Activated T-cell treated with anti-CD3 and anti-CD28 coated beads, Interleukin-2, amount 50 U/mL, for 4 hours (primary cell): Measurements from ENCODE around the gene KIF1C. TPM values are rescaled to one million over a fixed set of nuclear protein-coding genes. Genes with fewer than 3 reads are reported as not detected.
A peak's percentile ranks its signal among the peaks of the same experiment; 100 is the strongest.

Experiments used
- ATAC-seq, 2 donors: fragments of 200-7000 bp; cut with Tn5 transposase; one replicate each; pipeline ENCODE4 v1.10.0; 2021
- DNase-seq: peaks from one replicate; pipeline ENCODE4 v3.0.0-alpha.2; 2020
- H3K27me3 Mint-ChIP-seq: one replicate; pipeline ENCODE4 v1.8.0; 2021; ENCODE audit warnings: low read depth, mixed read lengths
- H3K36me3 Mint-ChIP-seq: one replicate; pipeline ENCODE4 v1.8.0; 2022; ENCODE audit warnings: mixed read lengths; ENCODE audit not compliant: insufficient read depth
- H3K4me1 Mint-ChIP-seq: one replicate; pipeline ENCODE4 v1.8.0; 2021; ENCODE audit warnings: low read depth, mixed read lengths
- H3K4me3 Mint-ChIP-seq: one replicate; pipeline ENCODE4 v1.8.0; 2021; ENCODE audit warnings: mild to moderate bottlenecking, moderate library complexity, mixed read lengths
- H3K9me3 Mint-ChIP-seq: one replicate; pipeline ENCODE4 v1.8.0; 2021; ENCODE audit warnings: mixed read lengths
- total RNA-seq, 3 donors: library from RNA; stranded (reverse); gene quantifications; one replicate each; pipeline ENCODE4 v1.2.1, GENCODE V29; 2021

The KIF1C gene
- total RNA-seq, 3 donors from 2014 or later = 42.7 to 49.9 (median 49.4) TPM

DNA sequence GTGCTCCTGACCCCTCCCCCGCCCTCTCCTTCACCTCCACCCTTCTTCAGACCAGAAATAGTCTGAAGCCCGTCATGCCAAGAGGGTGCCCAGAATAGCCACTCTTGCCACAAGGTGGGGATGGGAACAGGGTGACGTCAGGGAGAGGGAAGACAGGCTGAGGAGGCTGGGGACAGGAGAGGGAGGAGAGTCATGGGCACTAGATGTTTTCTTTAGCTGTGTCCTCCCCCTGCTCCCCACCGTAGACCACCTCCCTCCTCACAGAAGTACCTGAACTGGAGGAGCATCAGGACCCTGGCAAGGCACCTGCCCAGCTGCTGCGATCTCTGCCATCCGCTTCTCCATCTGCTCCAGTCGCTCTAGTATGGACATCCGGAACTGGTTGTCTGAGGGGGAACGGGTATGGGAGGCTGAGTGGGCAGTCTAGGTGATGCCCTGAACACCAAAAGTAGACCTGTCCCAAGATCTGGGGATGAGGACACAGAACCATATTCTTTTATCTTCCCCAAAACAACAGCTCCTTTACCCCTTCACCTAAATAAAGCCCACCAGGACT is 23.6 kb upstream of the KIF1C start:
- DNase-seq (no peak), ATAC-seq (no peak)
- H3K9me3 Mint-ChIP-seq = no peaks in the 10 kb centered on the region
- peaks cover 21% of the 10 kb centered on the region for H3K4me1 Mint-ChIP-seq
- no peak overlapping the region for H3K4me3 Mint-ChIP-seq
- no peaks in the 10 kb centered on the region for H3K27me3 Mint-ChIP-seq
- peaks cover 43% of the 10 kb centered on the region for H3K36me3 Mint-ChIP-seq

DNA sequence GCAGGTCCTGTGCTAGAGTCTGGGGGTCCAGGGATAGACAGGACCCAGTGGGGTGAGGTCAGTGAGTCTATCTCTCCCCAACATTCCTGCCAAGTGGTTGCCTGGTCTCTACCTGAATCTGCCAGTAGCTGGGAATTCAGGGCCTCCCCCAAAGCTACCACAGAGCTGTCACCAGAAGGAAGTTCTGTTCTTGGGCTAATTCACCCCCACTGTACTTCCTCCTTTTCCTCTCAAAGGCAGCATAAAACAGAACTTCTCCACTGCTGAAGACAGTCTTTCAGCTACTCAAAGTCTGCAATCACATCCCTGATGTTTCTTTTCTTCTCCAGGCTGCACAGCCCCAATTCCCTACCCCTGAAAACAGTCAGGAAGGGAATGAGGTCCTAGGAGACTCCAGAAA is 19.0 kb upstream of the KIF1C start:
- peaks cover 42% of the 10 kb centered on the region for H3K36me3 Mint-ChIP-seq
- no peaks in the 10 kb centered on the region for H3K9me3 Mint-ChIP-seq
- ATAC-seq = no peak
- peaks cover 16% of the 10 kb centered on the region for H3K4me1 Mint-ChIP-seq
- DNase-seq = no peak
- no peaks in the 10 kb centered on the region for H3K27me3 Mint-ChIP-seq
- H3K4me3 Mint-ChIP-seq = no peak overlapping the region

DNA sequence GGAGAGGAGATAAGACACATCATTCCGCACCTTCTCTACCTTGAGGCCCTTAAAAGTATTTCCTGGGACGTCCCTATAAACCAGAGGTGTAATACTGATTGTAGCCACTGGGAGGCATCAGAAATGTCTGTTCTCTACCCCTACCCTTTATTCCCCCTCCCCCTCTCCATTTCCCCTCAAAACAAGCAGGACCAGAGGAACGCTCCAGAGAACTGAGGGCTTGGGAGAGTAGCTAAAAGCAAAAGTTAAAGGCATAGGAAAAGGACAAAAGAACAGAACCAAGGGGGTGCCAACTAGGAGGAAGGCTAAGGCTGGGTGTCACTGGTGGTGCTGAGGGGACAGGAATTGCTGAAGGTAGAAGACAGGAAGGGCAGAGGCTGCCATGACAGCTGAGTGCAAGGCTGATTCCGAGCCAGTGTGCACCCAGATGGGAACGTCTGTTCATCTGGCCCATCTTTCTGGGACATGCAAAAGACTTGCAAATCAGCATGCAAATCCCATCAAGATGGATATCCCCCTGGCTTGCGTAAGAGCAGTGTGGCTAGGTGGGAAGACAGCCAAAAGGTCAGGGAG is 17.0 kb upstream of the KIF1C start:
- ATAC-seq (peak; percentile 77 to 88), DNase-seq (no peak)
- Mint-ChIP-seq H3K27me3 (no peaks in the 10 kb centered on the region), H3K4me3 (no peak overlapping the region), H3K4me1 (peaks cover 18% of the 10 kb centered on the region), H3K36me3 (peaks cover 24% of the 10 kb centered on the region), H3K9me3 (no peaks in the 10 kb centered on the region)

DNA sequence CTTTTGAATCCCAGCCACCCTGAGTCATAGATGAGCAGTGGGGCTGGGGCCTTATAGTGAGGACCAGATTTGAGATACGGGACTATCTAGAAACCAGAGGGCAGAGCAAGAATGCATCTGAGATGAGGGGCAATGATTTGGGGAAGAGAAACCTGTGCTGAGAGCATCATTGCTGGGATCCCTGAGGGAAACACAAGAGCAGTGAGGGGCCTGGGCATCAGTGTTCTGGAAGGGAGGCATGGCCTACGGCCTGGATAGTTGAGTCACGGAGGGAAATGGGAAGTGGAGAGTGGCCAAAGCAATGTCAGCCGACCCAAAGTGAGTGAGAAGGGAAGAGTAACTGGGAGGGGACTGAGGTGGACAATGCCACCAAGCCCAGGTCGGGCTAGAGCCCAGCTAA is 15.4 kb upstream of the KIF1C start:
- H3K4me1 Mint-ChIP-seq = peaks cover 27% of the 10 kb centered on the region
- H3K27me3 Mint-ChIP-seq = no peaks in the 10 kb centered on the region
- ATAC-seq (no peak), DNase-seq (no peak)
- no peak overlapping the region for H3K4me3 Mint-ChIP-seq
- H3K36me3 Mint-ChIP-seq = peaks cover 24% of the 10 kb centered on the region
- no peaks in the 10 kb centered on the region for H3K9me3 Mint-ChIP-seq

DNA sequence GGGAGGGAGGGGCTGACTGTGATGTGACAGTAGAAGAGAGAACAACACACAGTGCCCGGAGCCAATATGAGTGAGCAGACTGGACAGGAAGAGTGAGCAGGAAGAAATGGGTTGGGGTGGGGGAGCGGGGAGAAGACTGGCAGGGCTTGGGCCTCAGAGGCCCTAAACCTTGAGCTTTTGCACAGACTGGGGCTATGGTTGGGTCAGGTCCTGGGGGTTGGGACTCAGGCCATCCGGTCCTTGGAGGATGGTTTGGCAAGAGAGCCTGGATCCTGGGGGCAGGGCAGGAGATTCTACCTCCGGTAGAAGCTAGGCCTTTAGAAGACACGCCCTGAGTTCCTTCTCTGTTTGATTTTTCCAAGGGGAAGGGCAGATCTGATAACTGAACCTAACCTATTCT is 11.3 kb upstream of the KIF1C start:
- DNase-seq (no peak), ATAC-seq (no peak)
- no peaks in the 10 kb centered on the region for H3K27me3 Mint-ChIP-seq
- peaks cover 40% of the 10 kb centered on the region for H3K4me1 Mint-ChIP-seq
- no peaks in the 10 kb centered on the region for H3K9me3 Mint-ChIP-seq
- peaks cover 3% of the 10 kb centered on the region for H3K36me3 Mint-ChIP-seq
- peak overlapping the region; percentile 92 for H3K4me3 Mint-ChIP-seq

DNA sequence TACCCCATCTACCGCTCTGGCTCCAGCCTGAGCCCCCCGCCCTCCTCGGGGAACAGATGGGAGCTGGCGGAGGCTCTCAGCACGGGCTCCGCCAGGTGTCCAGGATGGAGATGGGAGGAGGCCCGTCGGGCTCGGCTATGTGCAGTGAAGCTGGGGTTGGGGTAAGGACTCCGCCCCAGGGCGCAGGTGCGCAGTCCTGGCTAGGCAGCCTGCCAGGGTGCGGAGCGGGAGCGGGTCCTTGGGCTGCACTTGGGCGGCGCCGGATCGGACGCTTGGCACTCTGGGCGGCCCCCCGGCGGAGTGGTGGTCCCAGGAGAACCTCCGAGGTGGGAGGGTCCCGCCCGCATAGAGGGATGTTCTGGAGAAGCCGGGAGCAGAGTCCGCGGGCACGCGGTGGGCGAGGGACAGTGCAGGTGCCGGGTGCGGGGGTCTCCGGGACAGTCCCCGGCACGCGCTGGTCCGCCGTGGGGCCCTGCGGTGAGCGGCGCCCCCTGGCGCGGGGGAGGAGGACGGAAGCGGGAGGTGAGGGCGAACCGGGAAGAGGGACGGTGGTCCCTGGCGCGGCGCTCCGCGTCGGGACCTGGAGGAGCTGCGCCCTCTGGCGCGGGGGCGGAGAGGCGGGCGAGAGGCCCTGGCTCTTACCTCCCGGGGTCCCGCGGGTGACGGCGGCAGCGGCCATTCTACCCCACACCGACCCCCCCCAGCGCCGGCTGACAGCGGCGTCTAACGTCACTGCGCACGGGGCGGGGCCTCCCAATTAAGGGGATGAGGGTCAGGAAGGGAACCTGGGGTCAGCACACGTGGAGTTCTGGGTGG is 10.6 kb upstream of the KIF1C start, which contains the start of gene CAMTA2:
Gene CAMTA2, minus strand, starts transcription at position 725 of the 816 bp plus-strand sequence. CDS start 1,453 bp downstream, outside the sequence.
- Mint-ChIP-seq H3K4me1 (peaks cover 39% of the 10 kb centered on the region), H3K36me3 (peaks cover 7% of the 10 kb centered on the region), H3K9me3 (no peaks in the 10 kb centered on the region), H3K4me3 (peak within 1 kb of the TSS; percentile 92), H3K27me3 (no peaks in the 10 kb centered on the region)
- DNase-seq = peak; percentile 85
- peak; percentile 93 for ATAC-seq

DNA sequence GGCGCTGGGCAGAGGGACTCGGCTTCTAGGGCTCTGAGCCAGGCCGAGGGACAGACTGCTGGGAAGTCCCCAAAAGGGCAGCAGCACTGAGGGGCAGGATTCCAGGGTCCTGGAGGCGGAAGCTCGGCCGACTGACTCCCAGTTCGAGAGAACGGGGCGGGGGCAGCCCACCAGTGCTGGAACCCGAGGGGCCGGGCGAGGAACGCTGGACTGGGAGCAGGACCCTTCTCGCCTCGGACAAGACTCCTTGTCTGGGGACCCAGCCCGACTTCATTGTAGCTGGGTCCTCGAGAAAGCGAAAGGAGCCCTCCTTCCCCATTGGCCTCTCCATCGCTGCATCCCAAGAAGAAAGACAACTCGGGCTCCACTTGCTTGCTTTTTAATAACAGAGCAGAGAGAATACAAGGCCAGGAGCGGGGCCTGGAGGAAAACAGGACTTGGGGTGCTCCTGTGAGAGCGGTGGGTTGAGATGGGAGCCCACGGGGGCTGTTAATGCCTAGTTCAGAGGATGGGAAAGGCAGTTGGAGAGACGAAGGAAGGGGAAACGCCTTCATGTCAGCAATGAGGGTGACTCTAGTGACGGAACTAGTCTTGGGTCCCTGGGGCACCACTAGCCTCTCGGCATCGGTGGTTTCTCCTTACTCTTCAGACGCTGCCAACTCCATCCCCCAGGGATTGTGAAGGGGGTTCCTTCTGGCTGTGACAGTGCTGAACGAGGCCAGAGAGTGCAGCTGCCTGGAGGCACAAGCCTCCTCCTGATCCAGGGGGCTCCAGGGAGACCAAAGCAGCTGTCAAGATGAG is 9.8 kb upstream of the KIF1C start:
- peak; percentile 21 for DNase-seq
- H3K27me3 Mint-ChIP-seq = no peaks in the 10 kb centered on the region
- H3K4me3 Mint-ChIP-seq = peak overlapping the region; percentile 92
- H3K36me3 Mint-ChIP-seq = peaks cover 4% of the 10 kb centered on the region
- no peaks in the 10 kb centered on the region for H3K9me3 Mint-ChIP-seq
- peak; percentile 18 to 19 for ATAC-seq
- peaks cover 39% of the 10 kb centered on the region for H3K4me1 Mint-ChIP-seq

DNA sequence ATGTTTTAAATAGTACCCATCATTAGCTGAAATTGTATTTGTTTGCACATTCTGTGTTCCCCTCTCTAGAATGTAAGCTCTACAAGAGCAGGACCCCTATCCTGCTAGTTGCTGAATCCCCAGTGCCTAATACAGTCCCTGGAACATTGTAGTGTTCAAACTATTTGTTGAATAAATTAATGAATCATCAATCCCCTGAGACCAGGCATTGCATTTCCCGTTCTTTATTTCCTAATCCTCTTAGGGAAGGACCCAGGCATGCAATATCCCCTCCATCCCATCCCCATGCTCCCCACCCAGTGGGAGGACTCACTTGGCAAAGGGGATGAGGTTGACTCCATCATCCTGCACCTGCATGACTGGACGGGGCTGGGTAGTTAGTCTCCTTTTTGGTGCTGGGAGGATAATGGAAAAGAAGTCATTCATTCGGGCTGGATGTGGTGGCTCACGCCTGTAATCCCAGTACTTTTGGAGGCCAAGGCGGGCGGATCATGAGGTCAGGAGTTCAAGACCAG is 3.6 kb upstream of the KIF1C start:
- no peaks in the 10 kb centered on the region for H3K27me3 Mint-ChIP-seq
- no peak for DNase-seq
- no peak for ATAC-seq
- H3K9me3 Mint-ChIP-seq = no peaks in the 10 kb centered on the region
- H3K4me1 Mint-ChIP-seq = peaks cover 27% of the 10 kb centered on the region
- H3K4me3 Mint-ChIP-seq = no peak overlapping the region
- peaks cover 4% of the 10 kb centered on the region for H3K36me3 Mint-ChIP-seq

DNA sequence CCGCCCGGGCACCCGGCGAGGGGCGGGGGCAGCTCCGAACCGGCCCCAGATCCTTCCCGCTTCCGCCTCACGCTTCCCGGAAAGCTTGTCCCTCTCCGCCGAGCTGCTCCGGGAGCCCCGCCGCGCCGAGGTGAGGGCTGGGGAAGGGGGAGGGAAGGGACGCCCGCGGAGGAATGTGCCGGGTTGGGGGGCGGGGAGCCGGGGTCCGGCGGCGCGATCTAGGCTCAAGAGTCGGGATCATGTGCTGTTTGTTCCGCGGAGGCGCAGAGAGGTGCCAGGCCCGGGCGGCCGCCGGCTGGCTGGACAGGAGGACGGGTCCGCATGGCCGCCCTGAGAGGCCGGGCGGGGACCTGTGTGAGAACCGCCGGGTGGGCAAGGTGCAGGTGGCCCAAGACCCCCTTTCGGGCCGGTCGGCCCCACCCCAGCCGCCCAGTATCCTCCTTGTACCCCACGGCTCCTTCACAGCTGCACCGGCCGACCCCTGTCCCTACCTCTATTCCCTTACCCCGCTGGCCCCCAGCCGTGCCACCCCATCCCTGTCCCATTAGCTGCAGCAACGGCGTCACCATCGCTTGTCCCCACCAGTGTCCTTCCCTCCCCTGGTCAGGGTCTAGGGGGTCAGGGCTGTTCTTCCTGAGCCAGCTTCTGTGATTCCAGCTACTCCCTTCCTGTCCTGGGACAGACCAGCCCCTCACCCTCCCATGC is 429 bp downstream of the KIF1C start:
- DNase-seq (no peak), ATAC-seq (peak in 1 of 2 donors; percentile 31)
- peaks cover 10% of the 10 kb centered on the region for H3K36me3 Mint-ChIP-seq
- no peaks in the 10 kb centered on the region for H3K9me3 Mint-ChIP-seq
- no peaks in the 10 kb centered on the region for H3K27me3 Mint-ChIP-seq
- H3K4me1 Mint-ChIP-seq = peaks cover 25% of the 10 kb centered on the region
- H3K4me3 Mint-ChIP-seq = peak overlapping the region; percentile 84

DNA sequence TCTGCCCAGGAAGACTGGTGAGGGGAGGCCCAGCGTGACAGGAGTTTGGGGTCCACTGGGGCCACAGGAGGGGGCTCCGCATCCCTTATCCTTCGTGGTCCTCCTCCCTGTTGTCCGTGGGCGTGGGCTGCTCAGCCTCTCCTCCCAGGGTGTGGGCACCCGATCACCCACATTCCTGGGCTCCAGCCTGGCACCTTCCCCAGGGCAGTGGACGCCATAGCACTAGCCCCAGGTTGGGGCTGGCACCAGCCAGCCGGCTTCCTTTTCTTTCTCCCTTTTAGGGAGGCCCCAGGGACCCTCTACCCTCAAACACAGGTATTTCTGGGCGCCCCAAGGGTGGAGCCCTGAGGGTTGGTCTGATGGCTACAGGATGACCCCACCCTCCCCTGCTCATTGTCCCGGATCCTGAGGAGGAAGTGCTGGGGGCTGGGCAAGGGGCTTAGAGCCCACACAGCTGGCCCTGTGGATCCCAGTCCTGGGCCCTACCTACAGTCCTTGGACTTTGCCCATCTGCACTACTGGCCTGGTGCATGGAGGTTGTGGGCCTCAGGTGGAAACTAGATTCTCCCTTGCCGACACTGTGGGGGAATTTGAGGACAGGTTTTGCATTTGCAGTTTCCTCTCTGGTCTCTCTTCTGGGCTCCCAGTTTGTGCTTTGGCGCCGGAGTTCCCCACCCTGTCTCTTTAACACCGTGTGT is 1.1 kb downstream of the KIF1C start:
- no peak for DNase-seq
- peaks cover 25% of the 10 kb centered on the region for H3K4me1 Mint-ChIP-seq
- H3K27me3 Mint-ChIP-seq = no peaks in the 10 kb centered on the region
- no peaks in the 10 kb centered on the region for H3K9me3 Mint-ChIP-seq
- H3K36me3 Mint-ChIP-seq = peaks cover 13% of the 10 kb centered on the region
- H3K4me3 Mint-ChIP-seq = peak overlapping the region; percentile 84
- no peak for ATAC-seq

DNA sequence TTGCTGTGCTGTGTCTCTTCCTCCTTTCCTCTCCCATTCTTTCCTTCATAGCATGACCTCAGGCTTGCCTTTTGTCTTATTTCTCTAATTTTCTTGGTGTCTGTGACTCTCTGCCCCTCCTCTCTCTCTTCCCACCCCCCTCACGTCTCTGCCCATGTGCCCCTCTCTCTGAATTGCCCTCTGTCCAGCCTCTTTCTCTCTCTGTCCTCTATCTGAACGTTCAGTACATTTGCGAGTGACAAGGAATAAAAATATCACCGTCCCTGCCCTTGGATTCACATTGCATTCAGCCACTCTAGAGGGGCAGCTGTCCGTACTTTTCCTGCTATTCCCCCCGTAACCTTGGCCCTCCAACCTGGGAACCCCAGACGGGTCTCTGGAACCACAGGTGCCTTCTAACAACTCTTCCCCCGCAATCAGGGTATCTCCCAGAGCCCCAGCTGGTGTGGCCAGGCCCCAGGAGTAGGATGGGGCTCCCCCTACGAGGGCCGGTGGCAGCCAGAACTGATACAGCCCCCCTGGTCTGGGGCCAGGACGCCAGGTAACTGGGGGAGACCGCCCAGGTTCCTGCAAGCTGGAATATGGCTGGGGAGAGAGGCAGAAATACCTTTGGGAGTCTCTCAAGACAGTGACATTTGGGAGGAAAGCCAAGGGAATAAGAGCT is 1.8 kb downstream of the KIF1C start:
- peak overlapping the region; percentile 84 for H3K4me3 Mint-ChIP-seq
- H3K27me3 Mint-ChIP-seq = no peaks in the 10 kb centered on the region
- DNase-seq (no peak), ATAC-seq (no peak)
- peaks cover 18% of the 10 kb centered on the region for H3K36me3 Mint-ChIP-seq
- H3K9me3 Mint-ChIP-seq = no peaks in the 10 kb centered on the region
- peaks cover 25% of the 10 kb centered on the region for H3K4me1 Mint-ChIP-seq

DNA sequence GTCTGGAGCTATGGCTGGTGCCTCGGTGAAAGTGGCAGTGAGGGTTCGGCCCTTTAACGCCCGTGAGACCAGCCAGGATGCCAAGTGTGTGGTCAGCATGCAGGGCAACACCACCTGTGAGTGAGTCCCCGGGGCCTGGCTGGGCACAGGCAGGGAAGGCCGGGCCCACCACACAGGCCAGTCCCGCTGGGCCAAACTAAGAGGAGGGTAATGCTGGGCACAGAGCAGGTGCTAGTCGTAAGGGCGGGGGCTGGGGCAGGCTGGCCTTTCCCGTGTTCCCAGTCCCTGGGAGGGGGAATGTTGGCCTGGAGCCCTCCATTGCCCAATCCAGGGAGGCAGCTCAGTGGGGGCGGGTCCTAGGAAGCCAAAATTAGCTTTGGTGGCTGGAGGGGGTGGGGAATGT is 2.5 kb downstream of the KIF1C start:
- H3K4me1 Mint-ChIP-seq = peaks cover 22% of the 10 kb centered on the region
- H3K36me3 Mint-ChIP-seq = peaks cover 25% of the 10 kb centered on the region
- no peak overlapping the region for H3K4me3 Mint-ChIP-seq
- H3K9me3 Mint-ChIP-seq = no peaks in the 10 kb centered on the region
- H3K27me3 Mint-ChIP-seq = no peaks in the 10 kb centered on the region
- DNase-seq (no peak), ATAC-seq (no peak)
